Measurements from ENCODE around the gene DISP2. TPM values are rescaled to one million over a fixed set of nuclear protein-coding genes. Genes with fewer than 3 reads are reported as not detected.

The DISP2 gene
- polyA plus RNA-seq, 1 experiment, result 0.11 TPM

DNA sequence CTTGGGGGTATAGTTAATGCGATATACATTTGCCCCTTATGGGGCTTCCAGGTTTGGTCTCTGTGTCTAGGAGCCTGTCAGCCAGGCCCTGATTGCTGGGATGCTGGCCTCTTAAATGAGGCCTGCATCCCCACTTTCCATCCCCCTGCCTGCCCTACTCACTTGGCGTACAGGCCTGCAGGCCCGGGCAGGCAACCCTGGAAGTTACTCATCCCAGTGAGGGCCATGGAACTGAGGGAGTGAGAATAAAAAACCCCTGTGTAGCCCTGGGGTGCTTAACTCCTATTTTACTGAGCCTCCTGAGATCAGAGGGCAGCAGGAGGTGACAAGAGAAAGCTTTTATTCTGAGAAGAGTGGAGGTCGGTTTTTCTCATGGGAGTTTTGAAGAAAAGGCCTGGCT lies 2.0 kb downstream of the DISP2 start:
- POLR2A ChIA-PET, result no interaction called here
- CTCF ChIA-PET, result no interaction called here
- Histone ChIP-seq H3K27me3 (ENCODE audit: control insufficient read depth, insufficient read depth, low read length) (peaks cover 44% of the 10 kb centered on the region), H3K27ac (ENCODE audit: low read depth, low read length) (no peak overlapping the region), H3K4me3 (ENCODE audit: low read depth, low read length) (no peak overlapping the region), H3K9me3 (ENCODE audit: control insufficient read depth, insufficient read depth, low read length) (no peaks in the 10 kb centered on the region; the same call in 1 of the 2 replicates)
- no peak for DNase-seq (ENCODE audit: low read depth, low spot score)
- TF ChIP-seq, protein P1, sequence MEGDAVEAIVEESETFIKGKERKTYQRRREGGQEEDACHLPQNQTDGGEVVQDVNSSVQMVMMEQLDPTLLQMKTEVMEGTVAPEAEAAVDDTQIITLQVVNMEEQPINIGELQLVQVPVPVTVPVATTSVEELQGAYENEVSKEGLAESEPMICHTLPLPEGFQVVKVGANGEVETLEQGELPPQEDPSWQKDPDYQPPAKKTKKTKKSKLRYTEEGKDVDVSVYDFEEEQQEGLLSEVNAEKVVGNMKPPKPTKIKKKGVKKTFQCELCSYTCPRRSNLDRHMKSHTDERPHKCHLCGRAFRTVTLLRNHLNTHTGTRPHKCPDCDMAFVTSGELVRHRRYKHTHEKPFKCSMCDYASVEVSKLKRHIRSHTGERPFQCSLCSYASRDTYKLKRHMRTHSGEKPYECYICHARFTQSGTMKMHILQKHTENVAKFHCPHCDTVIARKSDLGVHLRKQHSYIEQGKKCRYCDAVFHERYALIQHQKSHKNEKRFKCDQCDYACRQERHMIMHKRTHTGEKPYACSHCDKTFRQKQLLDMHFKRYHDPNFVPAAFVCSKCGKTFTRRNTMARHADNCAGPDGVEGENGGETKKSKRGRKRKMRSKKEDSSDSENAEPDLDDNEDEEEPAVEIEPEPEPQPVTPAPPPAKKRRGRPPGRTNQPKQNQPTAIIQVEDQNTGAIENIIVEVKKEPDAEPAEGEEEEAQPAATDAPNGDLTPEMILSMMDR (IDR thresholded peaks at IDR 0.05; ENCODE audit: low read depth, low read length), result no peak

DNA sequence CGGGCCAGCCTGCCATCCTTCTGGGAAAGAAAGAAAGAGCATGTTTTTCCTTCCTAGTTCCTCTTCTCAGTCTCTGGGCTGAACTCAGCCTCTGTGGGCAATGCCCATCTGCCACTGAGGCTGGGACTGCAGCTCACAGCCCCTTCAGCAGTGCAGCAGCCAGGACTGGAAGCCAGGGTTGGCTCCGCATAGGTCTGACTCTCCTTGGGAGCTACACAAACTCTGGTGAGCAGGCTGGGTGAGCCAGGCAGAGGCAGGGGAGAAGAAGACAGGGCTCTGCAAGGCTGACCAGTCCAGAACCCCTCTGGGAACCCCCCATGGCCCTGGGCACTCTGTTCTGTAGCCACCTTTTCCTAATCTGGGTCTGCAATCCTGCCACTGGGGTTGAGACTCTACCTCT lies 3.6 kb downstream of the DISP2 start:
- Histone ChIP-seq H3K4me3 (ENCODE audit: low read depth, low read length) (no peak overlapping the region), H3K9me3 (ENCODE audit: control insufficient read depth, insufficient read depth, low read length) (no peaks in the 10 kb centered on the region; the same call in 1 of the 2 replicates), H3K27ac (ENCODE audit: low read depth, low read length) (no peak overlapping the region), H3K27me3 (ENCODE audit: control insufficient read depth, insufficient read depth, low read length) (peaks cover 55% of the 10 kb centered on the region)
- no peak for DNase-seq (ENCODE audit: low read depth, low spot score)
- TF ChIP-seq, protein P1 (IDR thresholded peaks at IDR 0.05; ENCODE audit: low read depth, low read length), result no peak
- ChIA-PET CTCF (no interaction called here), POLR2A (no interaction called here)

DNA sequence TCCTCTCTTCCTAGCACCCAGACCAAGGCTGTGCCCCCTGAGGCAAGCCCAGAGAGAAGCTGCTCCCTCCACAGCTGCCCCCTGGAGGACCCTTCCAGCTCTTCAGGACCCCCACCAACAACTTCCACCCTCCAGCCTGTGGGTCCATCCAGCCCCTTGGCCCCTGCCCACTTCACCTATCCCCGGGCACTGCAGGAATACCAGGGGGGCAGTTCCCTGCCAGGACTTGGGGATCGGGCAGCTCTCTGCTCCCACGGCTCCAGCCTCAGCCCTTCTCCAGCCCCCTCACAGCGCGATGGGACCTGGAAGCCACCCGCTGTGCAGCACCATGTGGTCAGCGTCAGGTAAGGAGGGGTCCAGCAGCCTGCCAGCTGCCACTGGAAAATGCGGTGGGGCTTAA lies 5.6 kb downstream of the DISP2 start:
- peaks cover 57% of the 10 kb centered on the region for H3K27me3 ChIP-seq (ENCODE audit: control insufficient read depth, insufficient read depth, low read length)
- no peak for DNase-seq (ENCODE audit: low read depth, low spot score)
- POLR2A ChIA-PET, result no interaction called here
- H3K4me3 ChIP-seq (ENCODE audit: low read depth, low read length), result no peak overlapping the region
- TF ChIP-seq, protein P1 (IDR thresholded peaks at IDR 0.05; ENCODE audit: low read depth, low read length), result no peak
- CTCF ChIA-PET, result no interaction called here
- H3K9me3 ChIP-seq (ENCODE audit: control insufficient read depth, insufficient read depth, low read length), result no peaks in the 10 kb centered on the region; the same call in 1 of the 2 replicates
- no peak overlapping the region for H3K27ac ChIP-seq (ENCODE audit: low read depth, low read length)

DNA sequence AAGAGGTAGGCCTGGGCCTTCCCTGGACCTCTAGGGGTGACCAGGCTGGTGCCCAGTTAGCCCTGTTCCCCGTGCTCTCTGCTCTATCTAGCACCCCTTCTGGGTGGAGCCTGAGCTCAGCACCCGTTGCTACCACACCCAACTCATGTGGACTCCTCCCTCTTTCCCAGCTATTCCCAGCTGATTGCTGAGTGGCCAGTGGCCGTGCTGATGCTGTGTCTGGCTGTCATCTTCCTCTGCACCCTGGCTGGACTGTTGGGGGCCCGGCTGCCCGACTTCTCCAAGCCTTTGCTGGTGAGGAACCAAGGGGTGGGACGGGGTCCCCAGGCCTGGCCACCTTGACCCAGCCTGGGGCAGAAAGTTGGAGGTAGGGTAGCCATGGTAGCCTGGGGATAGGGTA lies 6.2 kb downstream of the DISP2 start:
- DNase-seq (ENCODE audit: low read depth, low spot score), result no peak
- ChIA-PET CTCF (no interaction called here), POLR2A (no interaction called here)
- no peaks in the 10 kb centered on the region; the same call in 1 of the 2 replicates for H3K9me3 ChIP-seq (ENCODE audit: control insufficient read depth, insufficient read depth, low read length)
- peaks cover 51% of the 10 kb centered on the region for H3K27me3 ChIP-seq (ENCODE audit: control insufficient read depth, insufficient read depth, low read length)
- no peak overlapping the region for H3K4me3 ChIP-seq (ENCODE audit: low read depth, low read length)
- TF ChIP-seq, protein P1 (IDR thresholded peaks at IDR 0.05; ENCODE audit: low read depth, low read length), result no peak
- no peak overlapping the region for H3K27ac ChIP-seq (ENCODE audit: low read depth, low read length)

DNA sequence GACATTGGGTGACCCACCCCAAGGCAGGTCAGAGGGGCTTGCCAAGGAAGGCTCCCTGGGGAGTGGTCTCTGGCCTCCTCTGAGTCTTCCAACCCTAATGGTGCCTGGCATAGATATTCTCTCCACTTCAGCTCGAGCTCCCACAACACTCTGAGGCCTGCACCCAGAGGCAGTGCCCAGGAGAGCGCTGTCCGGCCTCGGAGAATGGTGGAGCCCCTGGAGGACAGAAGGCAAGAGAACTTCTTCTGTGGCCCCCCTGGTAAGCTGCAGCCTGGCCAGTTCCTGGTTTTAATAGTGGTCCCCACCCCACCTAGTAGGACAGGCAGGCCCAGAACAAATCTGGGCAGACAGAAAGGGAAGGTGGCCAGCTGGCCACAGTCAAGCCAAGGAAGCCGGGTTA lies 7.0 kb downstream of the DISP2 start:
- no peak overlapping the region for H3K27ac ChIP-seq (ENCODE audit: low read depth, low read length)
- H3K4me3 ChIP-seq (ENCODE audit: low read depth, low read length), result no peak overlapping the region
- TF ChIP-seq, protein P1 (IDR thresholded peaks at IDR 0.05; ENCODE audit: low read depth, low read length), result no peak
- no peak for DNase-seq (ENCODE audit: low read depth, low spot score)
- POLR2A ChIA-PET, result interaction anchor here (1.1 kb wide), 1 partner anchor 25 kb away, joined by 3 read pairs; no protein-coding TSS in a partner anchor
- H3K9me3 ChIP-seq (ENCODE audit: control insufficient read depth, insufficient read depth, low read length), result peaks cover 3% of the 10 kb centered on the region; the same call in 1 of the 2 replicates
- peaks cover 44% of the 10 kb centered on the region for H3K27me3 ChIP-seq (ENCODE audit: control insufficient read depth, insufficient read depth, low read length)
- CTCF ChIA-PET, result no interaction called here

Measured in AG04450 (cell line).